K562 (cell line): Measurements from ENCODE around the gene CREM. TPM values are rescaled to one million over a fixed set of nuclear protein-coding genes. Genes with fewer than 3 reads are reported as not detected.

ENCODE experiments used
- C11orf30 ChIP-seq: fragments of 450-650 bp; IDR thresholded peaks from 2 replicates; pipeline ENCODE4 v1.6.1; 2016; ENCODE audit warnings: low read depth, mild to moderate bottlenecking
- CREBBP ChIP-seq: IDR thresholded peaks from one replicate; pipeline ENCODE4 v1.6.1; 2012; ENCODE audit warnings: low read depth, mild to moderate bottlenecking, control low read depth, inconsistent platforms, low read length
- FOSL1 ChIP-seq: fragments of 200-800 bp; sonication (Bioruptor generic); conservative IDR thresholded peaks from 2 replicates; pipeline ENCODE4 v1.6.1; 2016; ENCODE audit warnings: missing genetic modification characterization, missing compliant biosample characterization
- HDAC8 ChIP-seq: fragments of 450-650 bp; IDR thresholded peaks from 2 replicates; pipeline ENCODE4 v1.6.1; 2016; ENCODE audit warnings: mild to moderate bottlenecking, missing genetic modification characterization, moderate library complexity, missing compliant biosample characterization
- HES1 ChIP-seq: fragments of 450-650 bp; IDR thresholded peaks from 2 replicates; pipeline ENCODE4 v1.6.1; 2016; ENCODE audit warnings: low read depth, mild to moderate bottlenecking, moderate library complexity
- MIER1 ChIP-seq: fragments of 450-650 bp; IDR thresholded peaks from 2 replicates; pipeline ENCODE4 v1.6.1; 2016; ENCODE audit warnings: antibody characterized with exemption, mild to moderate bottlenecking, low read depth
- MYBL2 ChIP-seq, 2 experiments: fragments of 450-650 bp in 1 of 2; sonication (generic) in 1 of 2; formaldehyde crosslinking in 1 of 2; IDR thresholded peaks; 2 replicates each; pipeline versions ENCODE4 v1.6.1 to v1.8.1; 2017 to 2022; ENCODE audit warnings: borderline replicate concordance in 1 of 2, inconsistent platforms in 1 of 2, low read depth in 1 of 2, mild to moderate bottlenecking in 1 of 2, missing genetic modification reagents in 1 of 2, moderate library complexity in 1 of 2
- POLR3G ChIP-seq: IDR thresholded peaks from 2 replicates; pipeline ENCODE4 v1.6.1; 2011; ENCODE audit not compliant: insufficient read length, insufficient replicate concordance; ENCODE audit errors: extremely low read depth
- PRPF4 ChIP-seq: fragments of 200-400 bp; formaldehyde crosslinking; IDR thresholded peaks from one replicate; pipeline ENCODE4 v1.6.1; 2017; ENCODE audit warnings: low read length, low read depth, mild to moderate bottlenecking; ENCODE audit not compliant: insufficient read depth, poor library complexity, severe bottlenecking
- PTBP1 ChIP-seq: fragments of 200-400 bp; formaldehyde crosslinking; IDR thresholded peaks from 2 replicates; pipeline ENCODE4 v1.6.1; 2017; ENCODE audit warnings: low read depth, low read length
- RBM22 ChIP-seq: fragments of 200-400 bp; formaldehyde crosslinking; IDR thresholded peaks from 2 replicates; pipeline ENCODE4 v1.6.1; 2018; ENCODE audit warnings: low read length, low read depth; ENCODE audit not compliant: poor library complexity, severe bottlenecking
- SIN3B ChIP-seq: fragments of 450-650 bp; IDR thresholded peaks from 2 replicates; pipeline ENCODE4 v1.6.1; 2017; ENCODE audit warnings: low read depth, mild to moderate bottlenecking, moderate library complexity
- TEAD2 ChIP-seq: fragments of 450-650 bp; IDR thresholded peaks from 2 replicates; pipeline ENCODE4 v1.6.1; 2016; ENCODE audit warnings: missing genetic modification characterization, control low read depth, missing compliant biosample characterization
- TRIM24 ChIP-seq, 2 experiments: fragments of 450-650 bp; IDR thresholded peaks; 2 replicates each; pipeline ENCODE4 v1.6.1; 2016
- UBTF ChIP-seq, 2 experiments: IDR thresholded peaks; 2 replicates each; pipeline ENCODE4 v1.6.1; 2012; ENCODE audit warnings: improper control_type of control experiment in 2 of 2, low read depth in 2 of 2, low read length in 2 of 2, borderline replicate concordance in 1 of 2
- XRCC5 ChIP-seq: fragments of 200-400 bp; formaldehyde crosslinking; IDR thresholded peaks from 2 replicates; pipeline ENCODE4 v1.6.1; 2017; ENCODE audit warnings: low read depth, mild to moderate bottlenecking, low read length
- ZBTB12 ChIP-seq: fragments of 250-450 bp; sonication (Bioruptor Pico); IDR thresholded peaks from 2 replicates; pipeline ENCODE4 v1.4.0; 2020
- ZNF511 ChIP-seq: sonication (generic); formaldehyde crosslinking; IDR thresholded peaks from 2 replicates; pipeline ENCODE4 v1.8.0; 2022; ENCODE audit warnings: mild to moderate bottlenecking, missing genetic modification reagents
- ZNF512 ChIP-seq: IDR thresholded peaks from 2 replicates; pipeline ENCODE4 v1.6.1; 2016; ENCODE audit warnings: missing genetic modification characterization, missing compliant biosample characterization
- ZNF695 ChIP-seq: fragments of 450-650 bp; formaldehyde crosslinking; IDR thresholded peaks from 2 replicates; pipeline ENCODE4 v1.4.0; 2020; ENCODE audit warnings: mild to moderate bottlenecking, moderate library complexity
- ZSCAN32 ChIP-seq: fragments of 450-650 bp; formaldehyde crosslinking; IDR thresholded peaks from 2 replicates; pipeline ENCODE4 v1.4.0; 2020; ENCODE audit warnings: mild to moderate bottlenecking, moderate library complexity
- polyA plus RNA-seq, 8 experiments: library from polyadenylated mRNA; depleted of rRNA in 4 of 8; stranded (reverse) in 5 of 8; unstranded in 3 of 8; fragments of >200 nt; fragmentation: Nextera tagmentation in 2 of 8; fragmentation: Illumina TruSeq in 1 of 8; extraction: Ambion mirVana in 2 of 8; extraction: Trizol in 1 of 8; gene quantifications; 2 replicates each; pipeline versions ENCODE4 v1.2.1 to v1.2.3, GENCODE V29; 2011 to 2014; ENCODE audit warnings: inconsistent platforms in 1 of 8, missing spikeins in 1 of 8
- total RNA-seq, 7 experiments: library from RNA; depleted of rRNA in 6 of 7; stranded (reverse); fragments of >200 nt in 6 of 7; fragmentation: Illumina TruSeq in 2 of 7; extraction: Trizol in 2 of 7; gene quantifications; 2 replicates each; pipeline versions ENCODE4 v1.2.1 to v1.2.3, GENCODE V29; 2011 to 2021; ENCODE audit warnings: low replicate concordance in 1 of 7

Gene CREM
- total and polyA plus RNA-seq, 9 of the 15 experiments (the other 6 are each of a cell fraction or from before 2014, with no cell fraction given), result 39.1 to 70.2 (median 48.3) TPM

GRCh38 chr10:35090162-35090954, 36.3 kb upstream of the CREM start, which contains the start of gene CUL2 (continued):
- no peak for TF ChIP-seq ZBTB12 (CRISPR knock-in tag)
- TF ChIP-seq TRIM24 (IDR thresholded peaks at IDR 0.05), result peak in 1 of 2 experiments; percentile 68; a peak in 2 of 4 replicates
- TF ChIP-seq SIN3B, result peak; percentile 61; the same call in 1 of the 2 replicates
- TF ChIP-seq MYBL2 (IDR thresholded peaks at IDR 0.05; ENCODE audit: low read depth), result no peak; the same call in 1 of the 2 replicates
- no peak for TF ChIP-seq MYBL2 (CRISPR knock-in tag; IDR thresholded peaks at IDR 0.05; ENCODE audit: borderline replicate concordance)
- TF ChIP-seq POLR3G, result no peak
- TF ChIP-seq PTBP1, result no peak
- TF ChIP-seq XRCC5, result 0 out of 2 replicates have a peak, but pooled peaks have one; percentile 33
- no peak for TF ChIP-seq PRPF4
- TF ChIP-seq RBM22, result no peak
- TF ChIP-seq CREBBP, result no peak
- TF ChIP-seq ZNF695 (CRISPR knock-in tag), result no peak
- TF ChIP-seq C11orf30, result peak; percentile 88
- TF ChIP-seq FOSL1, result no peak; the same call in 1 of the 2 replicates
- TF ChIP-seq ZNF512 (tag), result peak; percentile 97
- TF ChIP-seq HDAC8 (tag), result no peak
- no peak; the same call in 1 of the 2 replicates for TF ChIP-seq HES1
- no peak for TF ChIP-seq ZSCAN32 (CRISPR knock-in tag)
- peak; percentile 49; the same call in 1 of the 2 replicates for TF ChIP-seq MIER1
- TF ChIP-seq TEAD2 (tag), result no peak
- no peak for TF ChIP-seq ZNF511 (CRISPR knock-in tag)
- no peak for TF ChIP-seq UBTF (IDR thresholded peaks at IDR 0.05; ENCODE audit: borderline replicate concordance in 1 of 2, low read depth in 2 of 2, low read length in 2 of 2)
